Measurements from ENCODE around the gene ARL4A. TPM values are rescaled to one million over a fixed set of nuclear protein-coding genes. Genes with fewer than 3 reads are reported as not detected.
A peak's percentile ranks its signal among the peaks of the same experiment; 100 is the strongest.

ARL4A gene
- total and polyA plus RNA-seq, 2 of the 13 experiments (the other 11 are each of a cell fraction or from before 2014, with no cell fraction given) = 10.8 to 25.6 TPM

- POLR2A ChIA-PET = no interaction called here
- Histone ChIP-seq H4K20me1 (ENCODE audit: insufficient read depth, low read length) (no peaks in the 10 kb centered on the region), H3K9ac (ENCODE audit: insufficient read depth, low read depth, low read length) (no peak overlapping the region), H3K4me2 (ENCODE audit: low read depth, low read length) (no peak overlapping the region), H2AFZ (ENCODE audit: low read length) (no peak overlapping the region), H3K4me1 (ENCODE audit: insufficient read depth, low read length) (peaks cover 40% of the 10 kb centered on the region), H3K79me2 (ENCODE audit: insufficient read depth, low read length) (peaks cover 8% of the 10 kb centered on the region), H3K27me3 (ENCODE audit: control insufficient read depth in 1 of 2, insufficient read depth in 2 of 2, low read length in 2 of 2) (no peaks in the 10 kb centered on the region), H3K9me3 (ENCODE audit: low read length) (no peaks in the 10 kb centered on the region), H3K4me3 (replicated peaks in 1 of 3; ENCODE audit: insufficient read depth in 1 of 3, low read depth in 2 of 3, low read length in 3 of 3) (no peak overlapping the region), H3K36me3 (replicated peaks in 1 of 2; ENCODE audit: control insufficient read depth in 1 of 2, insufficient read depth in 2 of 2, low read length in 2 of 2) (no peaks in the 10 kb centered on the region), H3K27ac (ENCODE audit: extremely low read length, insufficient read depth, low read length) (no peak overlapping the region)
- ATAC-seq (no peak), DNase-seq (ENCODE audit: low spot score) (no peak), FAIRE-seq (no peak)
- TF ChIP-seq ONECUT2 (CRISPR knock-in tag; IDR thresholded peaks at IDR 0.05) = no peak
- TF ChIP-seq ZNF451 (CRISPR knock-in tag; IDR thresholded peaks at IDR 0.05) = no peak
- peak; percentile 51 for TF ChIP-seq STAG1 (CRISPR knock-in tag; IDR thresholded peaks at IDR 0.05)
- peak; percentile 32; the same call in 1 of the 2 replicates for TF ChIP-seq CTCF (CRISPR knock-in tag; IDR thresholded peaks at IDR 0.05)
- TF ChIP-seq HMGXB3 (CRISPR knock-in tag; IDR thresholded peaks at IDR 0.05; ENCODE audit: borderline replicate concordance) = no peak
- no peak for TF ChIP-seq SUZ12 (IDR thresholded peaks at IDR 0.05; ENCODE audit: low read depth, low read length)
- intact Hi-C loops (cut with micrococcal nuclease; ENCODE audit: unreplicated experiment) (loop anchor here (1.0 to 2.0 kb wide), 2 partner anchors 159 to 477 kb away; no protein-coding TSS in a partner anchor), in situ Hi-C loops (cut with HindIII; ENCODE audit: extremely low pct_ligation_motif_present, low pct_unique_long_range_greater_than_20kb) (loop anchor here (5.0 to 25.0 kb wide), 4 partner anchors 42 to 578 kb away; no protein-coding TSS in a partner anchor)
- WGBS (ENCODE audit: low lambda C conversion rate) = 34% methylated on average over 2 of the region's 2 CpGs
- CTCF ChIA-PET (ENCODE audit: low intra/inter-chr PET ratio, low total read pairs) = interaction anchor here (1.3 to 2.3 kb wide), 2 partner anchors 45 to 579 kb away, joined by 3 to 9 read pairs; no protein-coding TSS in a partner anchor
- BruUV-seq (replicated peaks) = no TSS peak
These were observed 3.5 kb upstream of the ARL4A start for GRCh38 chr7:12683678-12684585.

Data from HepG2 (cell line).